ENCODE measurements around the gene TMEM45A. TPM values are rescaled to one million over a fixed set of nuclear protein-coding genes. Genes with fewer than 3 reads are reported as not detected.
"Not testable (repeated sequence)": the region's sequence is repeated elsewhere in the genome, so short reads cannot be mapped to it uniquely, and the experiment has no call there.

TMEM45A gene
- polyA plus RNA-seq, 1 of the 3 experiments (the other 2 are of a cell fraction): 6.4 TPM

GRCh38 chr3:100471444-100471843 is 21.0 kb upstream of the TMEM45A start (continued):
- TF ChIP-seq IRF3 (IDR thresholded peaks at IDR 0.05; ENCODE audit: low read depth, low read length) (no peak), TCF12 (IDR thresholded peaks at IDR 0.05) (no peak)

GRCh38 chr3:100477851-100478360 is 14.5 kb upstream of the TMEM45A start:
- H4K20me1 ChIP-seq (ENCODE audit: insufficient read depth); H3K4me3 ChIP-seq (ENCODE audit: low read depth in 2 of 2, low read length in 1 of 2); H3K27me3 ChIP-seq (ENCODE audit: insufficient read depth); H3K79me2 ChIP-seq (ENCODE audit: insufficient read depth); H3K27ac ChIP-seq (ENCODE audit: low read depth in 2 of 2, low read length in 1 of 2); CTCF ChIA-PET; H3K9me2 ChIP-seq; H3F3A ChIP-seq (replicated peaks; ENCODE audit: insufficient read depth); H3K4me1 ChIP-seq (ENCODE audit: control insufficient read depth in 1 of 2, insufficient read depth in 2 of 2, low read depth in 1 of 2, low read length in 1 of 2); H2AFZ ChIP-seq (ENCODE audit: low read depth); H3K9ac ChIP-seq; H3K4me2 ChIP-seq; DNase-seq; H3K9me3 ChIP-seq; H3K36me3 ChIP-seq (replicated peaks in 1 of 2; ENCODE audit: control insufficient read depth in 1 of 2, insufficient read depth in 2 of 2, low read length in 1 of 2); POLR2A ChIA-PET: not testable (repeated sequence)
- WGBS (ENCODE audit: low lambda C conversion rate): 50% methylated on average over 1 of the region's 32 CpGs

DNA sequence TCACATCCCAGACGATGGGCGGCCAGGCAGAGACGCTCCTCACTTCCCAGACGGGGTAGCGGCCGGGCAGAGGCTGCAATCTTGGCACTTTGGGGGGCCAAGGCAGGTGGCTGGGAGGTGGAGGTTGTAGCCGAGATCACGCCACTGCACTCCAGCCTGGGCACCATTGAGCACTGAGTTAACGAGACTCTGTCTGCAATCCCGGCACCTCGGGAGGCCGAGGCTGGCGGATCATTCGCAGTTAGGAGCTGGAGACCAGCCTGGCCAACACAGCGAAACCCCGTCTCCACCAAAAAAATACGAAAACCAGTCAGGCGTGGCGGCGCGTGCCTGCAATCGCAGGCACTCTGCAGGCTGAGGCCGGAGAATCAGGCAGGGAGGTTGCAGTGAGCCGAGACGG is 13.9 kb upstream of the TMEM45A start:
- H3K36me3 ChIP-seq (replicated peaks in 1 of 2; ENCODE audit: control insufficient read depth in 1 of 2, insufficient read depth in 2 of 2, low read length in 1 of 2); POLR2A ChIA-PET; H3K4me3 ChIP-seq (ENCODE audit: low read depth in 2 of 2, low read length in 1 of 2); H3F3A ChIP-seq (replicated peaks; ENCODE audit: insufficient read depth); H3K27me3 ChIP-seq (ENCODE audit: insufficient read depth); H3K79me2 ChIP-seq (ENCODE audit: insufficient read depth); H3K4me1 ChIP-seq (ENCODE audit: control insufficient read depth in 1 of 2, insufficient read depth in 2 of 2, low read depth in 1 of 2, low read length in 1 of 2); H3K9ac ChIP-seq; H2AFZ ChIP-seq (ENCODE audit: low read depth); H3K27ac ChIP-seq (ENCODE audit: low read depth in 2 of 2, low read length in 1 of 2); CTCF ChIA-PET; DNase-seq; H3K4me2 ChIP-seq; H4K20me1 ChIP-seq (ENCODE audit: insufficient read depth); H3K9me3 ChIP-seq; H3K9me2 ChIP-seq: not testable (repeated sequence)
- 91% methylated on average over 13 of the region's 25 CpGs for WGBS (ENCODE audit: low lambda C conversion rate)

DNA sequence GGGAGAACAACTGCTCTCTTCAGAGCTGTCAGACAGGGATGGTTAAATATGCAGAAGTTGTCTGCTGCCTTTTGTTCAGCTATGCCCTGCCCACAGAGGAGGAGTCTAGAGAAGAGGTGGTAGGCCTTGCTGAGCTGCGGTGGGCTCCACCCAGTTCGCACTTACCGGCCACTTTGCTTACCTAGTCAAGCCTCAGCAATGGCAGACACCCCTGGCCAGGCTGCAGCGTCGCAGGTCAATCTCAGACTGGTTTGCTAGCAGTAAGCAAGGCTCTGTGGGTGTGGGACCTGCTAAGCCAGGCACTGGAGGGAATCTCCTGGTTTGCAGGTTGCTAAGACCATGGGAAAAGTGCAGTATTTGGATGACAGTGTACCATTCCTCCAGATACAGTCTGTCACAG is 12.3 kb upstream of the TMEM45A start:
- ChIA-PET POLR2A (no interaction called here), CTCF (interaction anchor here (1.1 to 1.3 kb wide), 2 partner anchors 12 to 17 kb away, joined by 3 to 4 read pairs; no protein-coding TSS in a partner anchor)
- TF ChIP-seq, protein P1, sequence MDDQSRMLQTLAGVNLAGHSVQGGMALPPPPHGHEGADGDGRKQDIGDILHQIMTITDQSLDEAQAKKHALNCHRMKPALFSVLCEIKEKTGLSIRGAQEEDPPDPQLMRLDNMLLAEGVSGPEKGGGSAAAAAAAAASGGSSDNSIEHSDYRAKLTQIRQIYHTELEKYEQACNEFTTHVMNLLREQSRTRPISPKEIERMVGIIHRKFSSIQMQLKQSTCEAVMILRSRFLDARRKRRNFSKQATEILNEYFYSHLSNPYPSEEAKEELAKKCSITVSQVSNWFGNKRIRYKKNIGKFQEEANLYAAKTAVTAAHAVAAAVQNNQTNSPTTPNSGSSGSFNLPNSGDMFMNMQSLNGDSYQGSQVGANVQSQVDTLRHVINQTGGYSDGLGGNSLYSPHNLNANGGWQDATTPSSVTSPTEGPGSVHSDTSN (IDR thresholded peaks at IDR 0.05): no peak
- TF ChIP-seq CHD2 (IDR thresholded peaks at IDR 0.05; ENCODE audit: low read length, partially characterized antibody) (no peak), EZH2phosphoT487 (IDR thresholded peaks at IDR 0.05; ENCODE audit: borderline replicate concordance, low read depth) (no peak), JUND (IDR thresholded peaks at IDR 0.05) (no peak), CTCF (IDR thresholded peaks at IDR 0.05) (no peak), USF2 (IDR thresholded peaks at IDR 0.05; ENCODE audit: borderline replicate concordance, low read depth, low read length) (no peak), RXRA (IDR thresholded peaks at IDR 0.05; ENCODE audit: borderline replicate concordance, low read depth) (no peak), RFX5 (IDR thresholded peaks at IDR 0.05; ENCODE audit: low read length) (no peak)
- TF ChIP-seq, protein P2, sequence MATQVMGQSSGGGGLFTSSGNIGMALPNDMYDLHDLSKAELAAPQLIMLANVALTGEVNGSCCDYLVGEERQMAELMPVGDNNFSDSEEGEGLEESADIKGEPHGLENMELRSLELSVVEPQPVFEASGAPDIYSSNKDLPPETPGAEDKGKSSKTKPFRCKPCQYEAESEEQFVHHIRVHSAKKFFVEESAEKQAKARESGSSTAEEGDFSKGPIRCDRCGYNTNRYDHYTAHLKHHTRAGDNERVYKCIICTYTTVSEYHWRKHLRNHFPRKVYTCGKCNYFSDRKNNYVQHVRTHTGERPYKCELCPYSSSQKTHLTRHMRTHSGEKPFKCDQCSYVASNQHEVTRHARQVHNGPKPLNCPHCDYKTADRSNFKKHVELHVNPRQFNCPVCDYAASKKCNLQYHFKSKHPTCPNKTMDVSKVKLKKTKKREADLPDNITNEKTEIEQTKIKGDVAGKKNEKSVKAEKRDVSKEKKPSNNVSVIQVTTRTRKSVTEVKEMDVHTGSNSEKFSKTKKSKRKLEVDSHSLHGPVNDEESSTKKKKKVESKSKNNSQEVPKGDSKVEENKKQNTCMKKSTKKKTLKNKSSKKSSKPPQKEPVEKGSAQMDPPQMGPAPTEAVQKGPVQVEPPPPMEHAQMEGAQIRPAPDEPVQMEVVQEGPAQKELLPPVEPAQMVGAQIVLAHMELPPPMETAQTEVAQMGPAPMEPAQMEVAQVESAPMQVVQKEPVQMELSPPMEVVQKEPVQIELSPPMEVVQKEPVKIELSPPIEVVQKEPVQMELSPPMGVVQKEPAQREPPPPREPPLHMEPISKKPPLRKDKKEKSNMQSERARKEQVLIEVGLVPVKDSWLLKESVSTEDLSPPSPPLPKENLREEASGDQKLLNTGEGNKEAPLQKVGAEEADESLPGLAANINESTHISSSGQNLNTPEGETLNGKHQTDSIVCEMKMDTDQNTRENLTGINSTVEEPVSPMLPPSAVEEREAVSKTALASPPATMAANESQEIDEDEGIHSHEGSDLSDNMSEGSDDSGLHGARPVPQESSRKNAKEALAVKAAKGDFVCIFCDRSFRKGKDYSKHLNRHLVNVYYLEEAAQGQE (IDR thresholded peaks at IDR 0.05; ENCODE audit: low read depth, low read length): no peak
- no peaks in the 10 kb centered on the region for H3K36me3 ChIP-seq (replicated peaks in 1 of 2; ENCODE audit: control insufficient read depth in 1 of 2, insufficient read depth in 2 of 2, low read length in 1 of 2)
- no peak overlapping the region for H3K9ac ChIP-seq
- no peaks in the 10 kb centered on the region for H4K20me1 ChIP-seq (ENCODE audit: insufficient read depth)
- H3K4me1 ChIP-seq (ENCODE audit: control insufficient read depth in 1 of 2, insufficient read depth in 2 of 2, low read depth in 1 of 2, low read length in 1 of 2): no peaks in the 10 kb centered on the region
- no peak overlapping the region for H2AFZ ChIP-seq (ENCODE audit: low read depth)
- no peaks in the 10 kb centered on the region for H3K9me3 ChIP-seq
- H3F3A ChIP-seq (replicated peaks; ENCODE audit: insufficient read depth): no peaks in the 10 kb centered on the region
- no peak overlapping the region for H3K27ac ChIP-seq (ENCODE audit: low read depth in 2 of 2, low read length in 1 of 2)
- WGBS (ENCODE audit: low lambda C conversion rate): 83% methylated on average over 3 of the region's 5 CpGs
- H3K4me2 ChIP-seq: no peak overlapping the region
- no peaks in the 10 kb centered on the region for H3K27me3 ChIP-seq (ENCODE audit: insufficient read depth)
- H3K4me3 ChIP-seq (ENCODE audit: low read depth in 2 of 2, low read length in 1 of 2): no peak overlapping the region
- no peaks in the 10 kb centered on the region for H3K9me2 ChIP-seq
- no peaks in the 10 kb centered on the region for H3K79me2 ChIP-seq (ENCODE audit: insufficient read depth)
- DNase-seq: no peak
